Stimulated activated naive B cell treated with anti-CD40 and anti-IgM and Interleukin-4, amounts not matched to agents 10 μg/mL and 1 μg/mL and 100 μg/mL, for 72 hours (primary cell): ENCODE results near the gene UBE2O.
A peak's percentile ranks its signal among the peaks of the same experiment; 100 is the strongest.
"Not testable (repeated sequence)": the region's sequence is repeated elsewhere in the genome, so short reads cannot be mapped to it uniquely, and the experiment has no call there.

ENCODE experiments used
- ATAC-seq, 2 donors: fragments of 150-1000 bp; cut with Tn5 transposase; replicated peaks; 2 replicates each; pipeline ENCODE4 v1.10.0; 2021; ENCODE audit warnings: moderate library complexity in 1 of 2
- DNase-seq: peaks from one replicate; pipeline ENCODE4 v3.0.0; 2021
- H3K27ac Mint-ChIP-seq: one replicate; pipeline ENCODE4 v1.8.0; 2022; ENCODE audit warnings: mild to moderate bottlenecking, mixed read lengths
- H3K27me3 Mint-ChIP-seq, 2 donors: one replicate each; pipeline ENCODE4 v1.8.0; 2022; ENCODE audit warnings: mixed read lengths in 2 of 2
- H3K36me3 Mint-ChIP-seq, 2 donors: one replicate each; pipeline ENCODE4 v1.8.0; 2022; ENCODE audit warnings: mixed read lengths in 2 of 2, mild to moderate bottlenecking in 1 of 2
- H3K4me1 Mint-ChIP-seq, 2 donors: one replicate each; pipeline ENCODE4 v1.8.0; 2022; ENCODE audit warnings: mixed read lengths in 2 of 2, mild to moderate bottlenecking in 1 of 2
- H3K4me3 Mint-ChIP-seq, 2 donors: one replicate each; pipeline ENCODE4 v1.8.0; 2022; ENCODE audit warnings: mild to moderate bottlenecking in 2 of 2, mixed read lengths in 2 of 2, moderate library complexity in 1 of 2
- H3K9me3 Mint-ChIP-seq, 2 donors: one replicate each; pipeline ENCODE4 v1.8.0; 2022; ENCODE audit warnings: mixed read lengths in 2 of 2, mild to moderate bottlenecking in 1 of 2

Gene UBE2O

GRCh38 chr17:76371656-76372628 lies 81.0 kb downstream of the UBE2O start:
- no peaks in the 10 kb centered on the region for H3K9me3 Mint-ChIP-seq
- no peak overlapping the region for H3K4me3 Mint-ChIP-seq
- H3K27me3 Mint-ChIP-seq = peaks cover 4 to 6% of the 10 kb centered on the region in 2 donors
- peaks cover 4 to 8% of the 10 kb centered on the region in 2 donors for H3K4me1 Mint-ChIP-seq
- ATAC-seq = peak; percentile 75 to 85
- no peaks in the 10 kb centered on the region for H3K36me3 Mint-ChIP-seq
- peak overlapping the region; percentile 25 for H3K27ac Mint-ChIP-seq
- peak; percentile 29 for DNase-seq

- Mint-ChIP-seq H3K27me3 (peaks cover 3 to 4% of the 10 kb centered on the region in 2 donors), H3K9me3 (no peaks in the 10 kb centered on the region), H3K4me1 (peaks cover 4 to 8% of the 10 kb centered on the region in 2 donors), H3K4me3 (no peak overlapping the region), H3K36me3 (no peaks in the 10 kb centered on the region), H3K27ac (no peak overlapping the region)
- DNase-seq (no peak), ATAC-seq (no peak)
Observed at GRCh38 chr17:76370261-76370993, 82.5 kb downstream of the UBE2O start.

GRCh38 chr17:76369804-76370203 lies 83.1 kb downstream of the UBE2O start:
- H3K27me3 Mint-ChIP-seq = peaks cover 4 to 9% of the 10 kb centered on the region in 2 donors
- no peak overlapping the region for H3K4me3 Mint-ChIP-seq
- H3K4me1 Mint-ChIP-seq = peaks cover 4 to 8% of the 10 kb centered on the region in 2 donors
- ATAC-seq = no peak
- H3K9me3 Mint-ChIP-seq = no peaks in the 10 kb centered on the region
- no peaks in the 10 kb centered on the region for H3K36me3 Mint-ChIP-seq
- no peak overlapping the region for H3K27ac Mint-ChIP-seq
- DNase-seq = no peak

- Mint-ChIP-seq H3K27me3 (peaks cover 4 to 13% of the 10 kb centered on the region in 2 donors), H3K9me3 (no peaks in the 10 kb centered on the region), H3K36me3 (no peaks in the 10 kb centered on the region), H3K4me1 (peaks cover 4 to 8% of the 10 kb centered on the region in 2 donors), H3K27ac (no peak overlapping the region), H3K4me3 (no peak overlapping the region)
- no peak for DNase-seq
- no peak for ATAC-seq
Observed at GRCh38 chr17:76369379-76369778, 83.6 kb downstream of the UBE2O start.

- Mint-ChIP-seq H3K36me3 (no peaks in the 10 kb centered on the region), H3K9me3 (no peaks in the 10 kb centered on the region), H3K4me1 (peaks cover 4 to 8% of the 10 kb centered on the region in 2 donors), H3K27ac (no peak overlapping the region), H3K4me3 (no peak overlapping the region), H3K27me3 (peaks cover 4 to 13% of the 10 kb centered on the region in 2 donors)
- no peak for DNase-seq
- no peak for ATAC-seq
Observed at GRCh38 chr17:76368545-76368944, 84.4 kb downstream of the UBE2O start.

- no peak overlapping the region for H3K27ac Mint-ChIP-seq
- no peak for DNase-seq
- ATAC-seq = no peak
- H3K36me3 Mint-ChIP-seq = no peaks in the 10 kb centered on the region
- peaks cover 4 to 8% of the 10 kb centered on the region in 2 donors for H3K4me1 Mint-ChIP-seq
- H3K27me3 Mint-ChIP-seq = peaks cover 4 to 13% of the 10 kb centered on the region in 2 donors
- H3K4me3 Mint-ChIP-seq = no peak overlapping the region
- no peaks in the 10 kb centered on the region for H3K9me3 Mint-ChIP-seq
Observed at GRCh38 chr17:76367642-76368041, 85.3 kb downstream of the UBE2O start.

GRCh38 chr17:76366247-76366646 lies 86.7 kb downstream of the UBE2O start:
- H3K4me3 Mint-ChIP-seq = no peak overlapping the region
- no peaks in the 10 kb centered on the region for H3K36me3 Mint-ChIP-seq
- H3K9me3 Mint-ChIP-seq = no peaks in the 10 kb centered on the region
- no peak for ATAC-seq
- no peak for DNase-seq
- peaks cover 4 to 18% of the 10 kb centered on the region in 2 donors for H3K27me3 Mint-ChIP-seq
- no peaks in the 10 kb centered on the region for H3K4me1 Mint-ChIP-seq
- H3K27ac Mint-ChIP-seq = no peak overlapping the region

GRCh38 chr17:76365256-76365903 lies 87.6 kb downstream of the UBE2O start:
- Mint-ChIP-seq H3K27ac (no peak overlapping the region), H3K4me3 (no peak overlapping the region), H3K27me3 (peaks cover 4 to 18% of the 10 kb centered on the region in 2 donors), H3K36me3 (no peaks in the 10 kb centered on the region), H3K4me1 (no peaks in the 10 kb centered on the region), H3K9me3 (no peaks in the 10 kb centered on the region)
- no peak for ATAC-seq
- DNase-seq = no peak

- no peak overlapping the region for H3K27ac Mint-ChIP-seq
- H3K27me3 Mint-ChIP-seq = peaks cover 4 to 18% of the 10 kb centered on the region in 2 donors
- DNase-seq (no peak), ATAC-seq (no peak)
- no peaks in the 10 kb centered on the region for H3K36me3 Mint-ChIP-seq
- H3K9me3 Mint-ChIP-seq = no peaks in the 10 kb centered on the region
- H3K4me1 Mint-ChIP-seq = no peaks in the 10 kb centered on the region
- H3K4me3 Mint-ChIP-seq = no peak overlapping the region
Observed at GRCh38 chr17:76363107-76363842, 89.7 kb downstream of the UBE2O start.

GRCh38 chr17:76360461-76360860 lies 92.5 kb downstream of the UBE2O start:
- Mint-ChIP-seq H3K4me3 (no peak overlapping the region), H3K27me3 (peaks cover 0 to 16% of the 10 kb centered on the region in 2 donors), H3K4me1 (no peaks in the 10 kb centered on the region), H3K27ac (no peak overlapping the region), H3K36me3 (no peaks in the 10 kb centered on the region), H3K9me3 (no peaks in the 10 kb centered on the region)
- ATAC-seq = no peak
- DNase-seq = no peak

GRCh38 chr17:76359776-76360175 lies 93.2 kb downstream of the UBE2O start:
- H3K4me1 Mint-ChIP-seq, H3K27ac Mint-ChIP-seq, H3K4me3 Mint-ChIP-seq, H3K36me3 Mint-ChIP-seq, DNase-seq, ATAC-seq, H3K9me3 Mint-ChIP-seq, H3K27me3 Mint-ChIP-seq: not testable (repeated sequence)

GRCh38 chr17:76359375-76359774 lies 93.6 kb downstream of the UBE2O start:
- H3K27me3 Mint-ChIP-seq = peaks cover 0 to 6% of the 10 kb centered on the region in 2 donors
- no peaks in the 10 kb centered on the region for H3K9me3 Mint-ChIP-seq
- no peaks in the 10 kb centered on the region for H3K36me3 Mint-ChIP-seq
- no peak for ATAC-seq
- peaks cover 4 to 6% of the 10 kb centered on the region in 2 donors for H3K4me1 Mint-ChIP-seq
- DNase-seq = no peak
- no peak overlapping the region for H3K27ac Mint-ChIP-seq
- no peak overlapping the region for H3K4me3 Mint-ChIP-seq

GRCh38 chr17:76357597-76358158 lies 95.3 kb downstream of the UBE2O start:
- no peak for DNase-seq
- Mint-ChIP-seq H3K27me3 (peaks cover 0 to 6% of the 10 kb centered on the region in 2 donors), H3K27ac (no peak overlapping the region), H3K9me3 (no peaks in the 10 kb centered on the region), H3K36me3 (no peaks in the 10 kb centered on the region), H3K4me3 (no peak overlapping the region), H3K4me1 (peaks cover 8 to 15% of the 10 kb centered on the region in 2 donors)
- no peak for ATAC-seq
